GM19397 (cell line): ENCODE results near the gene STK10.

ENCODE experiments used
- ATAC-seq: cut with Tn5 transposase; IDR thresholded peaks from one replicate; pipeline ENCODE4 v1.9.1; 2021; ENCODE audit warnings: mild to moderate bottlenecking, moderate library complexity; ENCODE audit not compliant: unreplicated experiment

STK10 gene

GRCh38 chr5:172144931-172145869, 42.8 kb downstream of the STK10 start:
- no peak for ATAC-seq

GRCh38 chr5:172144291-172144815, 43.7 kb downstream of the STK10 start:
- ATAC-seq, result no peak

- no peak for ATAC-seq
Observed at GRCh38 chr5:172143875-172144274, 44.1 kb downstream of the STK10 start.

- no peak for ATAC-seq
Observed at GRCh38 chr5:172142709-172143215, 45.3 kb downstream of the STK10 start.

GRCh38 chr5:172141949-172142319, 46.1 kb downstream of the STK10 start:
- ATAC-seq, result no peak

GRCh38 chr5:172140866-172141265, 47.2 kb downstream of the STK10 start:
- ATAC-seq, result no peak

- ATAC-seq, result no peak
Observed at GRCh38 chr5:172140120-172140519, 47.9 kb downstream of the STK10 start.

GRCh38 chr5:172137046-172137445, 51.0 kb downstream of the STK10 start:
- ATAC-seq, result no peak

- ATAC-seq, result no peak
Observed at GRCh38 chr5:172133359-172134029, 54.5 kb downstream of the STK10 start.

- no peak for ATAC-seq
Observed at GRCh38 chr5:172131690-172132089, 56.3 kb downstream of the STK10 start.

- no peak for ATAC-seq
Observed at GRCh38 chr5:172129256-172129910, 58.6 kb downstream of the STK10 start.

- ATAC-seq, result no peak
Observed at GRCh38 chr5:172127581-172127980, 60.4 kb downstream of the STK10 start.

- ATAC-seq, result no peak
Observed at GRCh38 chr5:172123269-172123692, 64.7 kb downstream of the STK10 start.

- no peak for ATAC-seq
Observed at GRCh38 chr5:172119921-172120688, 67.9 kb downstream of the STK10 start.

GRCh38 chr5:172118891-172119290, 69.1 kb downstream of the STK10 start:
- no peak for ATAC-seq

- ATAC-seq, result no peak
Observed at GRCh38 chr5:172117977-172118701, 69.9 kb downstream of the STK10 start.

- no peak for ATAC-seq
Observed at GRCh38 chr5:172115541-172115982, 72.5 kb downstream of the STK10 start.

GRCh38 chr5:172114875-172115422, 73.1 kb downstream of the STK10 start:
- ATAC-seq, result peak; percentile 52

- ATAC-seq, result no peak
Observed at GRCh38 chr5:172113036-172113435, 75.0 kb downstream of the STK10 start.
